Panc1 (cell line): ENCODE measurements around the gene L3MBTL2. TPM values are rescaled to one million over a fixed set of nuclear protein-coding genes. Genes with fewer than 3 reads are reported as not detected.

ENCODE experiments used
- ATAC-seq: fragments of 200-7000 bp; cut with Tn5 transposase; 2 replicates; pipeline ENCODE4 v1.9.1; 2020; ENCODE audit warnings: mild to moderate bottlenecking, moderate library complexity
- BruUV-seq: library from RNA; stranded (reverse); fragments of 400-500 nt; replicated peaks from 2 replicates; lab custom pipeline; 2021; lab: Mats Ljungman, UMichigan
- CTCF ChIA-PET: fragments of 300-600 bp; sonication (Branson Sonifier 250); formaldehyde crosslinking; loops from one replicate; lab custom pipeline; 2022; ENCODE audit warnings: antibody characterized with exemption; lab: Charles Lee
- POLR2A ChIA-PET: fragments of 300-600 bp; sonication (Branson Sonifier 250); formaldehyde crosslinking; loops from one replicate; lab custom pipeline; 2022; ENCODE audit warnings: antibody characterized with exemption; lab: Charles Lee
- DNase-seq: peaks from one replicate; pipeline ENCODE4 v3.0.0-alpha.2; 2010; ENCODE audit warnings: low read depth, low spot score
- H3K27ac ChIP-seq: 2 replicates; pipeline ENCODE4 v1.5.1; 2011; ENCODE audit warnings: mild to moderate bottlenecking, low read length, inconsistent platforms
- H3K27me3 ChIP-seq: fragments of 200-500 bp; sonication (Bioruptor generic); 2 replicates; pipeline ENCODE4 v1.6.0; 2014; ENCODE audit warnings: low read length, inconsistent platforms; ENCODE audit not compliant: control insufficient read depth, insufficient read depth
- H3K36me3 ChIP-seq: fragments of 200-500 bp; sonication (Bioruptor generic); 2 replicates; pipeline ENCODE4 v1.5.1; 2014; ENCODE audit warnings: inconsistent platforms, mild to moderate bottlenecking, low read length, moderate library complexity; ENCODE audit not compliant: control insufficient read depth, insufficient read depth
- H3K4me1 ChIP-seq: 2 replicates; pipeline ENCODE4 v1.5.1; 2011; ENCODE audit warnings: inconsistent platforms, mild to moderate bottlenecking, low read length, moderate library complexity; ENCODE audit not compliant: control insufficient read depth, insufficient read depth
- H3K4me3 ChIP-seq, 2 experiments: 2 replicates each; pipeline ENCODE4 v1.5.1; 2011 to 2012; ENCODE audit warnings: low read depth in 2 of 2, low read length in 2 of 2, mild to moderate bottlenecking in 2 of 2, inconsistent platforms in 1 of 2, moderate library complexity in 1 of 2
- H3K9me3 ChIP-seq: fragments of 200-500 bp; sonication (Bioruptor generic); 2 replicates; pipeline ENCODE4 v1.5.1; 2014; ENCODE audit warnings: low read depth, mild to moderate bottlenecking, inconsistent platforms, low read length, moderate library complexity; ENCODE audit not compliant: control insufficient read depth, insufficient read depth
- CTCF ChIP-seq: fragments of 450-650 bp; IDR thresholded peaks from 2 replicates; pipeline ENCODE4 v1.5.1; 2017; ENCODE audit warnings: mild to moderate bottlenecking
- POLR2AphosphoS5 ChIP-seq: IDR thresholded peaks from 2 replicates; pipeline ENCODE4 v1.6.1; 2012; ENCODE audit warnings: mild to moderate bottlenecking, low read depth, low read length, moderate library complexity
- REST ChIP-seq, 2 experiments: IDR thresholded peaks; 2 replicates each; pipeline ENCODE4 v1.6.1; 2011 to 2012; ENCODE audit warnings: low read depth in 2 of 2, control low read depth in 1 of 2, low read length in 1 of 2, mild to moderate bottlenecking in 1 of 2, moderate library complexity in 1 of 2; ENCODE audit not compliant: insufficient read depth in 1 of 2
- SIN3A ChIP-seq: IDR thresholded peaks from 2 replicates; pipeline ENCODE4 v1.6.1; 2012; ENCODE audit warnings: low read depth, mild to moderate bottlenecking, low read length, moderate library complexity, borderline replicate concordance; ENCODE audit not compliant: insufficient read depth
- TCF7L2 ChIP-seq: IDR thresholded peaks from 2 replicates; pipeline ENCODE4 v1.6.1; 2011; ENCODE audit warnings: mild to moderate bottlenecking, low read depth, low read length, inconsistent platforms
- in situ Hi-C: cut with HindIII; loops from 2 replicates; pipeline ENCODE4 v1.10.0; 2016; ENCODE audit warnings: low sequenced_read_pairs, low pct_unique_long_range_greater_than_20kb
- intact Hi-C: fragments of 100-400 bp; cut with micrococcal nuclease; formaldehyde crosslinking; loops from one replicate; pipeline ENCODE4 v1.10.0; 2022; ENCODE audit not compliant: unreplicated experiment
- total RNA-seq: library from RNA; stranded (reverse); gene quantifications from one replicate; pipeline ENCODE4 v1.2.1, GENCODE V29; 2021; ENCODE audit not compliant: unreplicated experiment

L3MBTL2 gene
- total RNA-seq, 1 experiment from 2014 or later = 26.6 TPM

GRCh38 chr22:41223535-41223934 lies 18.4 kb downstream of the L3MBTL2 start:
- intact Hi-C loops (no loop called here), in situ Hi-C loops (no loop called here)
- TF ChIP-seq REST (IDR thresholded peaks at IDR 0.05; ENCODE audit: insufficient read depth in 1 of 2, low read depth in 2 of 2, low read length in 1 of 2) (no peak), TCF7L2 (no peak)
- CTCF ChIA-PET = no interaction called here
- BruUV-seq = no TSS peak
- H3K4me3 ChIP-seq = no peak overlapping the region
- no peak overlapping the region for H3K27ac ChIP-seq
- H3K36me3 ChIP-seq = no peaks in the 10 kb centered on the region
- POLR2A ChIA-PET = no interaction called here
- no peaks in the 10 kb centered on the region for H3K4me1 ChIP-seq
- ATAC-seq (no peak), DNase-seq (no peak)
- no peaks in the 10 kb centered on the region for H3K27me3 ChIP-seq
- no peaks in the 10 kb centered on the region for H3K9me3 ChIP-seq

- intact Hi-C loops = no loop called here
- no peaks in the 10 kb centered on the region for H3K27me3 ChIP-seq
- DNase-seq = no peak
- no peaks in the 10 kb centered on the region for H3K4me1 ChIP-seq
- ATAC-seq = no peak
- CTCF ChIA-PET = interaction anchor here (0.7 kb wide), 1 partner anchor 1561 kb away, joined by 3 read pairs; no protein-coding TSS in a partner anchor
- H3K9me3 ChIP-seq = no peaks in the 10 kb centered on the region
- no peak overlapping the region for H3K4me3 ChIP-seq
- no peaks in the 10 kb centered on the region for H3K36me3 ChIP-seq
- POLR2A ChIA-PET = no interaction called here
- in situ Hi-C loops = no loop called here
- no peak overlapping the region for H3K27ac ChIP-seq
- no TSS peak for BruUV-seq
- TF ChIP-seq TCF7L2 (no peak), REST (IDR thresholded peaks at IDR 0.05; ENCODE audit: insufficient read depth in 1 of 2, low read depth in 2 of 2, low read length in 1 of 2) (no peak), POLR2AphosphoS5 (no peak), CTCF (no peak), SIN3A (no peak)
These were observed 21.9 kb downstream of the L3MBTL2 start for GRCh38 chr22:41226723-41227655.
